NT2/D1 (cell line): ENCODE results near the gene MPST.

Experiments
- SUZ12 ChIP-seq: IDR thresholded peaks from 2 replicates; pipeline ENCODE4 v1.6.1; 2011; ENCODE audit not compliant: insufficient read length, insufficient read depth; ENCODE audit errors: extremely low read depth
- YY1 ChIP-seq: IDR thresholded peaks from 2 replicates; pipeline ENCODE4 v1.6.1; 2011; ENCODE audit not compliant: insufficient read length, insufficient read depth
- ZNF274 ChIP-seq: IDR thresholded peaks from 2 replicates; pipeline ENCODE4 v1.6.1; 2011; ENCODE audit warnings: mild to moderate bottlenecking, low read depth, low read length

GRCh38 chr22:37061611-37062375 lies 42.3 kb downstream of the MPST start:
- no peak for TF ChIP-seq ZNF274
- TF ChIP-seq SUZ12, result no peak
- TF ChIP-seq YY1, result no peak
